ENCODE measurements around the gene SNTG2.

DNA sequence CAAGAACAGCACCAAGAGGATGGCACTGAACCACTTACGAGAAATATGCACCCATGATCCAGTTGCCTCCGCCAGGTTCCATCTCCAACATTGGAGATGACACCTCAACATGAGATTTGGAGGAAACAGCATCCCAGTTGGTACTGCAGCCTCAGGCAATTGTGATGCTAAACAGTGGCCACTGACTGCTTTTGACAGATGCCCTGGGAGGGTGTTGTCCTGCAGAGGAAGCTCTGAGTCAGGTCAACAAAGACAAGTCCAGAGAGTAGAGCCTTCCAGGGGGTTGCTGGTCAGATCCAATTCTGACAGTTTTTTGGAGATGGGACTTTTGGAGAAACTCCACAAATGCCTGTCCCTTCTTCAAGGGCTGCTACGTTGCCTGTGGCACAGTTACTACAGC is 82.4 kb downstream of the SNTG2 start:
- TF ChIP-seq, protein P1, sequence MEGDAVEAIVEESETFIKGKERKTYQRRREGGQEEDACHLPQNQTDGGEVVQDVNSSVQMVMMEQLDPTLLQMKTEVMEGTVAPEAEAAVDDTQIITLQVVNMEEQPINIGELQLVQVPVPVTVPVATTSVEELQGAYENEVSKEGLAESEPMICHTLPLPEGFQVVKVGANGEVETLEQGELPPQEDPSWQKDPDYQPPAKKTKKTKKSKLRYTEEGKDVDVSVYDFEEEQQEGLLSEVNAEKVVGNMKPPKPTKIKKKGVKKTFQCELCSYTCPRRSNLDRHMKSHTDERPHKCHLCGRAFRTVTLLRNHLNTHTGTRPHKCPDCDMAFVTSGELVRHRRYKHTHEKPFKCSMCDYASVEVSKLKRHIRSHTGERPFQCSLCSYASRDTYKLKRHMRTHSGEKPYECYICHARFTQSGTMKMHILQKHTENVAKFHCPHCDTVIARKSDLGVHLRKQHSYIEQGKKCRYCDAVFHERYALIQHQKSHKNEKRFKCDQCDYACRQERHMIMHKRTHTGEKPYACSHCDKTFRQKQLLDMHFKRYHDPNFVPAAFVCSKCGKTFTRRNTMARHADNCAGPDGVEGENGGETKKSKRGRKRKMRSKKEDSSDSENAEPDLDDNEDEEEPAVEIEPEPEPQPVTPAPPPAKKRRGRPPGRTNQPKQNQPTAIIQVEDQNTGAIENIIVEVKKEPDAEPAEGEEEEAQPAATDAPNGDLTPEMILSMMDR (IDR thresholded peaks at IDR 0.05), result no peak
- TF ChIP-seq POLR2A (IDR thresholded peaks at IDR 0.05), result no peak
